Measurements from ENCODE around the gene MYADM.

Gene MYADM

GRCh38 chr19:53897459-53897858 is 29.8 kb downstream of the MYADM start:
- H3K4me3 ChIP-seq (ENCODE audit: low read depth, low read length) = no peak overlapping the region

GRCh38 chr19:53898166-53898565 is 30.5 kb downstream of the MYADM start:
- H3K4me3 ChIP-seq (ENCODE audit: low read depth, low read length) = no peak overlapping the region

More at GRCh38 chr19:53897459-53897858, 29.8 kb downstream of the MYADM start:
- no peak for TF ChIP-seq CTCF (IDR thresholded peaks at IDR 0.05; ENCODE audit: low read depth, low read length)

DNA sequence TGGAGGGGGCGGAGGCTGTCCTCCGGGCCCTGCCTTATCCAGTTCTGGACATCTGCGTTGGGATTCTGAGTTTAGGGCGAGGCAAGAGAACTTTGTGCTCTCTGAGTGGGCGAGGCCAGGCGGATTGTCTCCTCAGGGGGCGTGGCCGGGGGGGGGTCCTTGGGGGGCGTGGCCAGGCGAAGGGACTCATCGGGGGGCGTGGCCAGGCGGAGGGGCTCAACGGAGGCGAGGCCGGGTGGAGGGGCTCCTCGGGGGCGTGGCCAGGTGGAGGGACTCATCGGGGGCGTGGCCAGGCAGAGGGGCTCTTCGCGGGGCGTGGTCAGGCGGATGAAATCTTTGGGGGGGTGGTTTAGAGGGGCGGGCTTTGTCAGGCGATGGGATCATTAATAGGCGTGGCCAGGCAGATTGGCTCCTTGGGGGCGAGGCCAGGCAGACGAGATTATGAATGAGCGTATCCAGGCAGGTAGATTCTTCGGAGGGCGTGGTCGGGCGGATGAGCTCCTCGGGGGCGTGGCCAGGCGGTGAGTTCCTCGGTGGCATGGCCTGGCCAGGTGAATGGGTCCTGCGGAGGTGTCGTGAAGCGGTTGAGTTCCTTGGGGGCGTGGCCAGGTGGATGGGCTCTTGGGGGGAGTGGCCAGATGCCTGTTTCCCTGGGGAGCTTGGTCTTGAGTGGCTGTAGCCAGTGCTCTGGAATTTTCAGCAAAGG is 31.1 kb downstream of the MYADM start:
- H3K4me3 ChIP-seq (ENCODE audit: low read depth, low read length) = no peak overlapping the region
- TF ChIP-seq CTCF (IDR thresholded peaks at IDR 0.05; ENCODE audit: low read depth, low read length) = no peak

More at GRCh38 chr19:53898166-53898565, 30.5 kb downstream of the MYADM start:
- TF ChIP-seq CTCF (IDR thresholded peaks at IDR 0.05; ENCODE audit: low read depth, low read length) = no peak

- H3K4me3 ChIP-seq (ENCODE audit: low read depth, low read length) = no peak overlapping the region
- TF ChIP-seq CTCF (IDR thresholded peaks at IDR 0.05; ENCODE audit: low read depth, low read length) = no peak
These were observed 32.6 kb downstream of the MYADM start for GRCh38 chr19:53900191-53900860.

DNA sequence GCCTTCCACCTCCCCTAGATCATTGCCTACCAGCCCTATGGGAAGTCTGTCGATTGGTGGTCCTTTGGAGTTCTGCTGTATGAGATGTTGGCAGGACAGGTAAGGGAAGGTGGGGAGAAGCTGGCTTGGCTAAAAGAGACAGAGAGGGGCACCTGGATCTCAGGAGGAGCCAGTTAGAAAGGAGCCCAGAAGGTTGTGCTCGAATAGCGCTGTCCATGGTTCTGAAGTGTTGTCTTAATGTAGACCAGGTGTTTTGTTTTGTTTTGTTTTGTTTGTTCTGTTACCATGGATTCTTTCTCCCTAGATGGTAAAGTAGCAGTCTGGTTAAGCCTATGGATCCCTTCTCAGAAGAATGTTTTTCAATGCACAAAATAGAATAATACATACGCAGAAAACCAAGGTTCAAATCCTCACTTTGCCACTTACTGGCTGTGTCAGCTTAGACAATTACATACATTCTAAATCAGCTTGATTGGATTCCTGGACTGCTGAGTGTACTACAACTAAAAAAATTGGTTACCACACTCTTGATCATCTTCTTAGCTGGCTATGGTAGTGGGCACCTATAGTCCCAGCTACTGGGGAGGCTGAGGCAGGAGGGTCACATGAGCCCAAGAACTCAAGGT is 35.5 kb downstream of the MYADM start:
- no peak overlapping the region for H3K4me3 ChIP-seq (ENCODE audit: low read depth, low read length)
- no peak for TF ChIP-seq CTCF (IDR thresholded peaks at IDR 0.05; ENCODE audit: low read depth, low read length)

DNA sequence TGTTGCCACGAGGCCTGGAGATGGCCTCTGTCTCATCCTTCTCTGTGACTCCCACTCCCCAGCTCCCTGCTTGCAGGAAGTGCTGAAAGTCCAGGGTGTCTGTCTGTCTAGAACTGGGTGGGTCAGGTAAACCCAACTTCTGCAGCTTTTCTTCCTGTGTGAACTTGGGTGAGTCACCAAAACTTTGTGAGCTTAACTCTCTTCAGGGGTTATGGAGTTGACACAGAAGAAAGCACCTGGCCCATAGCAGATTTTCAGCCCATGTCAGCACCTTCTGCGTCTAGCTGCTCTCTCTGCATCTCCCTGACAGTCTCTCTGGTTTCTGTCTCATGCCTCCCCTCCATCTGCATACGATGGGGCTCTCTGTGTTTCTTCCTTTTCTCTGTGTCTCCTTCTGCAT is 37.2 kb downstream of the MYADM start:
- no peak overlapping the region for H3K4me3 ChIP-seq (ENCODE audit: low read depth, low read length)

More for the DNA sequence above, 37.2 kb downstream of the MYADM start:
- TF ChIP-seq CTCF (IDR thresholded peaks at IDR 0.05; ENCODE audit: low read depth, low read length) = no peak

All from WI38 (cell line).